Stomach (tissue), 4 donors: ENCODE data around the gene GORASP2.

Source experiments
- CTCF ChIP-seq, 7 experiments: fragments of 450-650 bp in 4 of 7; fragments of 200-600 bp in 3 of 7; sonication (generic) in 3 of 7; IDR thresholded peaks; one replicate each; pipeline ENCODE4 v1.5.1; 2016 to 2019; ENCODE audit warnings: antibody characterized with exemption in 7 of 7, control low read depth in 2 of 7, mild to moderate bottlenecking in 1 of 7
- EP300 ChIP-seq: sonication (generic); formaldehyde crosslinking; IDR thresholded peaks from one replicate; pipeline ENCODE4 v1.6.1; 2017; ENCODE audit warnings: antibody characterized with exemption
- POLR2A ChIP-seq, 4 donors: fragments of 450-650 bp; IDR thresholded peaks; one replicate each; pipeline ENCODE4 v1.6.1; 2016; ENCODE audit warnings: antibody characterized with exemption in 4 of 4, control low read depth in 2 of 4, mild to moderate bottlenecking in 1 of 4, moderate library complexity in 1 of 4
- POLR2AphosphoS5 ChIP-seq, 3 donors: sonication (generic); formaldehyde crosslinking; IDR thresholded peaks; one replicate each; pipeline ENCODE4 v1.6.1; 2016; ENCODE audit warnings: antibody characterized with exemption in 3 of 3

GRCh38 chr2:170930991-170931266 is 1.9 kb downstream of the GORASP2 start:
- TF ChIP-seq CTCF (IDR thresholded peaks at IDR 0.05) = no peak
- no peak for TF ChIP-seq POLR2A (IDR thresholded peaks at IDR 0.05)
- no peak for TF ChIP-seq EP300
- no peak for TF ChIP-seq POLR2AphosphoS5 (IDR thresholded peaks at IDR 0.05)
